Measurements from ENCODE around the gene RAB31. TPM values are rescaled to one million over a fixed set of nuclear protein-coding genes. Genes with fewer than 3 reads are reported as not detected.

RAB31 gene
- total RNA-seq, 1 experiment from 2014 or later: 6.1 TPM

- no peak overlapping the region for H3K27ac ChIP-seq (ENCODE audit: low read depth, low read length, poor library complexity, severe bottlenecking)
- TF ChIP-seq CTCF (conservative IDR thresholded peaks at IDR 0.05; ENCODE audit: low read depth, low read length) (no peak), EZH2 (IDR thresholded peaks at IDR 0.05; ENCODE audit: borderline replicate concordance, low read depth, low read length, poor library complexity, severe bottlenecking) (no peak)
- no peaks in the 10 kb centered on the region for H3K27me3 ChIP-seq (replicated peaks; ENCODE audit: insufficient read depth, low read depth, low read length, poor library complexity)
- BruUV-seq (replicated peaks): no TSS peak
- POLR2A ChIA-PET (ENCODE audit: low non-redundant PET): no interaction called here
- no peaks in the 10 kb centered on the region for H3K36me3 ChIP-seq (ENCODE audit: insufficient read depth, low read length, poor library complexity, severe bottlenecking)
- no peak for DNase-seq (ENCODE audit: low spot score)
- H3K4me3 ChIP-seq (ENCODE audit: low read depth, low read length, poor library complexity, severe bottlenecking): no peak overlapping the region
- no peaks in the 10 kb centered on the region for H3K9me3 ChIP-seq (ENCODE audit: low read depth, low read length, poor library complexity, severe bottlenecking)
- no peaks in the 10 kb centered on the region for H3K4me1 ChIP-seq (ENCODE audit: insufficient read depth, low read length, poor library complexity, severe bottlenecking)
- intact Hi-C loops (cut with micrococcal nuclease; ENCODE audit: unreplicated experiment): no loop called here
- CTCF ChIA-PET: no interaction called here
These were observed 4.1 kb downstream of the RAB31 start for GRCh38 chr18:9712130-9712577.

- no peaks in the 10 kb centered on the region for H3K4me1 ChIP-seq (ENCODE audit: insufficient read depth, low read length, poor library complexity, severe bottlenecking)
- TF ChIP-seq EZH2 (IDR thresholded peaks at IDR 0.05; ENCODE audit: borderline replicate concordance, low read depth, low read length, poor library complexity, severe bottlenecking): no peak
- no peak for TF ChIP-seq CTCF (conservative IDR thresholded peaks at IDR 0.05; ENCODE audit: low read depth, low read length)
- POLR2A ChIA-PET (ENCODE audit: low non-redundant PET): no interaction called here
- H3K4me3 ChIP-seq (ENCODE audit: low read depth, low read length, poor library complexity, severe bottlenecking): no peak overlapping the region
- no peak for DNase-seq (ENCODE audit: low spot score)
- BruUV-seq (replicated peaks): no TSS peak
- CTCF ChIA-PET: no interaction called here
- H3K27me3 ChIP-seq (replicated peaks; ENCODE audit: insufficient read depth, low read depth, low read length, poor library complexity): no peaks in the 10 kb centered on the region
- no peak overlapping the region for H3K27ac ChIP-seq (ENCODE audit: low read depth, low read length, poor library complexity, severe bottlenecking)
- no peaks in the 10 kb centered on the region for H3K36me3 ChIP-seq (ENCODE audit: insufficient read depth, low read length, poor library complexity, severe bottlenecking)
- intact Hi-C loops (cut with micrococcal nuclease; ENCODE audit: unreplicated experiment): no loop called here
- H3K9me3 ChIP-seq (ENCODE audit: low read depth, low read length, poor library complexity, severe bottlenecking): no peaks in the 10 kb centered on the region
These were observed 4.5 kb downstream of the RAB31 start for GRCh38 chr18:9712611-9713010.

GRCh38 chr18:9714266-9715087 lies 6.4 kb downstream of the RAB31 start:
- Histone ChIP-seq H3K27ac (ENCODE audit: low read depth, low read length, poor library complexity, severe bottlenecking) (no peak overlapping the region), H3K36me3 (ENCODE audit: insufficient read depth, low read length, poor library complexity, severe bottlenecking) (no peaks in the 10 kb centered on the region), H3K9me3 (ENCODE audit: low read depth, low read length, poor library complexity, severe bottlenecking) (no peaks in the 10 kb centered on the region), H3K4me1 (ENCODE audit: insufficient read depth, low read length, poor library complexity, severe bottlenecking) (peaks cover 3% of the 10 kb centered on the region), H3K4me3 (ENCODE audit: low read depth, low read length, poor library complexity, severe bottlenecking) (no peak overlapping the region), H3K27me3 (replicated peaks; ENCODE audit: insufficient read depth, low read depth, low read length, poor library complexity) (no peaks in the 10 kb centered on the region)
- BruUV-seq (replicated peaks): no TSS peak
- TF ChIP-seq CTCF (conservative IDR thresholded peaks at IDR 0.05; ENCODE audit: low read depth, low read length): no peak
- TF ChIP-seq EZH2 (IDR thresholded peaks at IDR 0.05; ENCODE audit: borderline replicate concordance, low read depth, low read length, poor library complexity, severe bottlenecking): no peak
- intact Hi-C loops (cut with micrococcal nuclease; ENCODE audit: unreplicated experiment): no loop called here
- no peak for DNase-seq (ENCODE audit: low spot score)
- CTCF ChIA-PET: no interaction called here
- POLR2A ChIA-PET (ENCODE audit: low non-redundant PET): no interaction called here
